Left ventricle myocardium superior (tissue), 1 donor: Measurements from ENCODE around the gene ANKFY1. TPM values are rescaled to one million over a fixed set of nuclear protein-coding genes. Genes with fewer than 3 reads are reported as not detected.
"Not testable (repeated sequence)": the region's sequence is repeated elsewhere in the genome, so short reads cannot be mapped to it uniquely, and the experiment has no call there.

ENCODE experiments used
- ATAC-seq: fragments of 200-7000 bp; cut with Tn5 transposase; one replicate; pipeline ENCODE4 v1.9.1; 2020; ENCODE audit warnings: mild to moderate bottlenecking, moderate library complexity
- DNase-seq: peaks from one replicate; pipeline ENCODE4 v3.0.0-alpha.2; 2020
- intact Hi-C: fragments of 100-400 bp; cut with micrococcal nuclease; formaldehyde crosslinking; loops from one replicate; pipeline ENCODE4 v1.11.0; 2022
- total RNA-seq: library from RNA; stranded (reverse); fragmentation: NEBNext Ultra II Directional; extraction: Animal tissue kit (Norgen Biotek cat#: 25700); gene quantifications from one replicate; pipeline ENCODE4 v1.2.1, GENCODE V29; 2021
- donor health status: DM: no; HTN: yes; CAD: no; lungs with severe emphysema.

ANKFY1 gene
- total RNA-seq, 1 donor from 2014 or later = 24.4 TPM

DNA sequence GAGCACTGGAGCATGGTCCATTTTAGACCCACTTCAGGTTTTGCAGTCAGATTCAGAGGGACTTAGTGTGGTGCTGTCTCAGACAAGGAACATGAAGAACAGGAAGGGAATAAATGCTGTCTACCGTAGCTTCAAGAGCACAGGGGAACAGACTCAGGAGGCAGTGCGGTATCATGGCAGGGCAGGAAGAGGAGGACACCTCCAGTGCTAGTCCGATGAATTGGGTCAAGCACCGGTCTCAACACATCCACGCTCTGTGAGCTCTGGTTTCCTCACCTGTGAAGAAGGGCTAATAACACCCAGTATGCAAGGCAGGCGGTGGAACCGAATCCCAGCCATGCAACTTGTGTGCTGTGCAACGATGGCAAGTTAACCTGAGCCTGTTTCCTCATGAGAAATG is 3.6 kb upstream of the ANKFY1 start:
- no peak for ATAC-seq
- DNase-seq = no peak
- intact Hi-C loops = no loop called here

DNA sequence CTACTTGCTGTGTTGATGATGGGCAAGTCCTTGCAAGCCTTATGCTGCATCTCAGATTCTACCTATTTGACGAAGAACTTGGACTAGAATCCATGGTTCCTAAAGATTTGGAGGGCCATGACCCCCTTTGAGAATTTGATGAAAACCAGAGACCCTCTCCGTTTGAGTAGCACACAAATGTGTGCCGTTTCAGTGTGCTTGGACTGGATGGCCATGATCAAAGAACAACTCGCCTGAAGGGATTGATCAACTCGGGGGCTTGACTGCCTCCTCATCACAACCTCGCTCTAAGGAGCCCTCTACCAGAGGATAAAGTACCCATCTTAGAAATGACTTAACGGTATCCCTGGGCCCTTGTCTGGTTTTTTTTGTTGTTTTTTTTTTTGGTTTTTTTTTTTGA is 2.8 kb upstream of the ANKFY1 start:
- ATAC-seq (no peak), DNase-seq (no peak)
- intact Hi-C loops = no loop called here

DNA sequence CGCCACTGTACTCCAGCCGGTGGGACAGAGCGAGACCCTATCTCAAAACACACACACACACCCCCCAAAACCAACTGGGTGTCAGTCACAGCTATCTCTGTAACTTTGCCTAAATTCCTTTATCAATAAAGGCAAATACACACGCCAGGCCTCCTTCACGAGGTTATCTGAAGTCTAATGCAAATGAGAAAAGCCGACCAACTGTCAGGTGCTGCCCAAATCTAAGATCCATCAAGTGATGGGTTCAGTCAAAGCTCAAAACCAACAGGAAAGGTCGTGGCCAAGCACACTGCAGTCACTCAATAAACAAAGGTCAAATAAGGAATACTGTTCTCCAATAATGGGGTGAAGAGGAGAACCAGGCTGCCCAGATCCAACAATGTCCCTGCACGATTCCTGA is 1.1 kb downstream of the ANKFY1 start:
- DNase-seq (no peak), ATAC-seq (no peak)
- intact Hi-C loops = no loop called here

DNA sequence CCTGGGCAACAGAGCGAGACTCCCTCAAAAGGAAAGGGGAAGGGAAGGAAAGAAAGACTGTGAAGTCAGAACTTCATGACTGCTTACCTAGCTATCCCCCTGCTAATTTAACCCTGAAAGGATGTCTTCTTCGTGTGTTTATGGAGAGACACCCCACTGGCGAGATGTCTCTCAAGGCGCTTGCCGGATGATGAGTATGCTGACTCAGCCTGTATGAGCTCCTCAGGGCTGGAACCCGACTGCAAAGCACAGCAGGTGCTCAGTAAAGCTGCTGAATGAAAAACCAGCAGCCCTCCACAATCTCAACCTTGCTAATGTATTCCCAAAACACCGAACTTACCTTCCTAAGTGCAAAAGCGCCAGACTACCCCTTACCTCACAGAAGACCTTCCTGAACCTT is 2.3 kb downstream of the ANKFY1 start:
- DNase-seq (no peak), ATAC-seq (no peak)
- intact Hi-C loops = no loop called here

DNA sequence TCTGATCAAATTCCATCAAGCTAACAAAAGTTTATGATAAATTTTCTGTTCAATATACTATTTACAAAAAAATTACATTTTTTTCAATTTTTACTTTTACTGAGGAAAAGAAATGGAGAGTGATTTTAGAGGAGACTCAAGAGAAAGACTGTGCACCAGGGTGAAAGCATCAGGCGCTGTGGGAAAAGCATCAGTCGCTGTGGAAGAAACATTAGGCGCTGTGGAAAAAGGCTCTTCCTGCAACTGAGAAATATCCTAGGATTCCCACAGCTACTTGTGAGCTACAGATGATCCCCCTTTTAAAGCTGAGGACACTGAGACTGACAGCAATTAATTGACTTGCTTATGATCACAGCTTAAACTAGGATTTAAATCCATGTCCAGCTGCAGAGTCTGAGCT is 4.9 kb downstream of the ANKFY1 start:
- no peak for ATAC-seq
- DNase-seq = no peak
- intact Hi-C loops = no loop called here

DNA sequence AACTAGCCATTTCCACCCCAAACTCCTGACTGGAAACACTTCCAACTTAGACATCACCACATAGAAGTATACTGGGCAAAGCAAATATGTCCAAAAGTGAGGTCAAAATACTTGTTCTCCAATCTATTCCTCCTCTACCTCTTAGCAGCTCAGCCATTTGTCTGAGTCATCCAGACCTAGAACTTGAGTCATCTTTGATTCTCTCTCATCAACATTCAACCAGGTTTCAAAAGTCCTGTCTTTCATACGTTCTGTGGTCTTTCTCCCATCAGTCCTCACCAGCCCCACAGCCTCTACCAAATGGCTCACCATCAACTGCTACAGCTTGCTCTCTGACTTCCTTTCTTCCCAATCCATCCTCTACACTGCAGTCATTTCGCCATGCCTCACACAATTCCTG is 6.8 kb downstream of the ANKFY1 start:
- DNase-seq (no peak), ATAC-seq (no peak)
- intact Hi-C loops = no loop called here

DNA sequence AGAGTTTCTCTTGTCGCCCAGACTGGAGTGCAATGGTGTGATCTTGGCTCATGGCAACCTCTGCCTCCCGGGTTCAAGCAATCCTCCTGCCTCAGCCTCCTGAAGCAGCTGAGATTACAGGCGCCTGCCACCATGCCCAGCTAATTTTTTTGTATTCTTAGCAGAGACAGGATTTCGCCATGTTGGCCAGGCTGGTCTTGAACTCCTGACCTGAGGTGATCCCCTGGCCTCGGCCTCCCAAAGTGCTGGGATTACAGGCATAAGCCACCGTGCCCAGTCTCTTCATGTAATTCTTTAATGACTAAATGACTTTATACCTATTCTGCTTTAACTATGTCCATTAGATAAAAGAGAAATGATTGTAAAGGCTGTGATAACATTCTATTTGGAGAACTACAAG is 8.5 kb downstream of the ANKFY1 start:
- intact Hi-C loops, ATAC-seq, DNase-seq: not testable (repeated sequence)

DNA sequence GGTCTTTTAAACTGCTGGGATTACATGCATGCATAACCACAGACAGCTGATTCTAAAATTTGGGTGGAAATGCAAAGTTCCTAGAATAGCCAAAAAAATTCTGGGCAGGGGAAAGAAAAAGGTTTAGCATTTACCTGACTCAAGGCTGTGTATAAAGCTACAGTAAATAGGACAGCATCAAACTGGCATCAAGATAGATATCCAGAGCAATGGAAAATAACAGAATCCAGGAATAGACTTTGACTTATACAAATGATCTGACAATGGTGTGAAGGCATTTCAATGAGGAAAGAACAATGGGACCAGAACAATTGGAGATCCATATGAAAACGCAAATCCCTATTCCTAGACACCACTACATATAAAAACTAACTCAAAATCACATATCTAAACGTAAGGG is 12.9 kb downstream of the ANKFY1 start:
- peak; percentile 33 for ATAC-seq
- intact Hi-C loops = no loop called here
- no peak for DNase-seq

DNA sequence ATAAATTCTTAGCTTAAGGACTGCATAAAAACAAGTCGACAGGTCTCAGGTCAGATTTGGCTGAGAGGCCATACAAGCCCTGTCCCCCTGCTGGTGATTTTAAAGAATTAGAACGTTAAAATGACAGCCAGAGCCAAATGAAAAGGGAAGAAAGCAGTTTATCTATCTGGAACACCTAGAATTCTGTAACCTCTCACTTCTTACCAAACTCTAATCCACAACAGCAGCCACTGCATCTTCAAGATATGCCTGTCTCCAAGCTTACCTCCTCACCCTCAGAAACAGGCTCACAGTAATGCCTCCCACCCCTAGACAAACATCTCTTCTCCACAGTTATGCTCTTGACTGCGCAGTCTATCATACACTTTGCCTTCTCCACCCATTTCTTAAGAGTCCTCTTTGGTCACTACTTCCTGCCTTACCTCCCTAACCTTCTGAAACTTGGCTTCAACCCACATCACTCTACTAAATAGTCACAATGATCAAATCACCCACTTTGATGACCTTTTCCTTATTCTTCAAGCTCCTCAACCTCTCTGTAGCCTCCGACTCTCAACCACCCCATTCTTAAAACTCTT is 14.2 kb downstream of the ANKFY1 start:
- intact Hi-C loops = no loop called here
- peak; percentile 25 for ATAC-seq
- DNase-seq = no peak

DNA sequence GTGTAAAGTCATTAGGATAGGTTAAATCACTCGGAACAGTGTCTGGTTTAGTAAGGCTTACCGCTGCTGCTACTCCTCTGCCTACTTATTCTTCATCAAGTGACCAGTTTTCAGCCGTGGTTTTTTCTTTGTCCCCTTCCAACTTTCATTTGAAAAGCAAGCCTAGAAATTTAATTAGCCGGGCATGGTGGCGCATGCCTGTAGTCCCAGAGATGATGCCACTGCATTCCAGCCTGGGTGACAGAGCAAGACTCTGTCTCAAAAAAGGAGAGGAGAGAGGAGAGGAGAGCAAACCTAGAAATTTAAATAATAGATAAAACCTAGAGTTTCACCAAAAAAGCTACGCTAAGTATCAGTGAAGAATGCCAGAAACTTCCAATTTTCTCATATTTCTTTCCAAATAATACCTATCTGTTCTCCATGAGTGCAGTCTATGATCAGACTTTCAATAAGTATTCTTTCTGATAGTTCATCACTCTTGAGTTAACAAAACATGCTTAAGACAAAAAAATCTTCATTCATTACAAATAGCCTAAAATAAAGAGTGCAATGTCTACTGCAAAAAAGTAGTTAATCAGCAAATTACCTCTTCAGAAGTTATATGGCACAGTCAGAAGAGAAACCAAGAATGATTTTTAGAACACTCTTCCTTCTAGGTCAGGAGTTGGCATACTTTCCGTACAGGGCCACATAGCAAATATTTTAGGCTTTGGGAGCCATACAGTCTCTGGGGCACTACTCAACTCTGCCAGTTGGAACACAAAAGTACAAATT is 15.1 kb downstream of the ANKFY1 start:
- peak; percentile 25 for ATAC-seq
- intact Hi-C loops = no loop called here
- DNase-seq = no peak

DNA sequence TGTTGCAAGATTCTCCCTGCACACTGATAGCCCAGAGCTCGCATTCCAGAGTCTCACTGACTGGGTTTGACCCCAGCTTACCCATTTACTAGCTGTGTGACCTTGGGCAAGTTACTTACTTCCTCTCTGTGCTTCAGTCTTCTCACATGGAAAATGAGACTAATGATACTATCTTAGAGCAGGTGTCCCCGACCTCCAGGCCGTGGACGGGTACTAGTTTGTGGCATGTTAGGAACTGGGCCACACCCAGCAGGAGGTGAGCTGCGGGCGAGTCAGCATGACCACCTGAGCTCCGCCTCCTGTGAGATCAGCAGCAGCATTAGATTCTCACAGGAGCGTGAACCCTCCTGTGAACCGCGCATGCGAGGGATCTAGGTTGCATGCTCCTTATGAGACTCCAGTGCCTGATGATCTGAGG is 15.8 kb downstream of the ANKFY1 start:
- peak; percentile 9 for ATAC-seq
- intact Hi-C loops = no loop called here
- no peak for DNase-seq

DNA sequence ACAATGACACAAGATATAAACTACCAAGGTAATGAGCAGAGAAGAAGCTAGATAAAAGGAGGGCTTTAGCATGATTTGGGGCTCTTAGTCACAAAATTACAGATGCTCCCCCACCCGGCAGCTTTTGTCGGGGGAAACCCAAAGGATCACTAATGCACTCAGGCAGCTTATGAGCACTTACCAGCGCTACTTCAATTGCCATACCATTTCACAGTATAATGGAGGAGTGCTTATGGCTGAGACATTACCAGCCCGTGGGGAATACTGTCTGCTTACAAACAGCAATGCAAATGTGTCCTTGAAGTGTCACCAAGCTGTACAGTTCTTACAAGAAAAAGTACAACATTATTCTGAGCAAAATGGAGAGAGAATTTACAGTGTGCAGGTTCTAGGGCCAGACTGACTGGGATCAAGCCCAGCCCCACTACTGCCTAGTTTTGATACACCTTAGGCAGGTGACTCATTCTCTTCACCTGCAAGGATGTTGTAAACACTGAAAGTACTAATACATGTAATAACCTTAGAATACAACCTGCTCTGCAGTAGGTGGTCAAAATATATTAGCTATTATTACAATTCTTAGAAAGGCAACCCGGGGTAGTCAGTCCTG is 16.3 kb downstream of the ANKFY1 start:
- ATAC-seq (no peak), DNase-seq (no peak)
- intact Hi-C loops = no loop called here

DNA sequence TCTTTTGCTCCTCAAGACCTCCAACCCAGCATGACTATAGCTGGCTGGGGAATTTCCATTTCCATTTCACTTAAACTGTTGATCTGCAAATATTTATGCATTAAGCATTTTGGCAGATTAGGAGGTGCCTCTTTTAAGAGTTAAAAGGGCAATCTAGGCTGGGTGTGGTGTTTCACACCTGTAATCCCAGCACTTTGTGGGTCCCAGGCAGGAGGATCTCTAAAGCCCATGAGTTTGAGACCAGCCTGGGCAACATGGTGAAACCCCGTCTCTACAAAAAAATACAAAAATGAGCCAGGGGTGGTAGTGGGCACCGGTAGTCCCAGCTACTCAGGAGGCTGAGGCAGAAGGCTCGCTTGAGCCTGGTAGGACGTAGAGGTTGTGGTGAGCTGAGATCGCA is 17.1 kb downstream of the ANKFY1 start:
- intact Hi-C loops = no loop called here
- no peak for ATAC-seq
- no peak for DNase-seq

DNA sequence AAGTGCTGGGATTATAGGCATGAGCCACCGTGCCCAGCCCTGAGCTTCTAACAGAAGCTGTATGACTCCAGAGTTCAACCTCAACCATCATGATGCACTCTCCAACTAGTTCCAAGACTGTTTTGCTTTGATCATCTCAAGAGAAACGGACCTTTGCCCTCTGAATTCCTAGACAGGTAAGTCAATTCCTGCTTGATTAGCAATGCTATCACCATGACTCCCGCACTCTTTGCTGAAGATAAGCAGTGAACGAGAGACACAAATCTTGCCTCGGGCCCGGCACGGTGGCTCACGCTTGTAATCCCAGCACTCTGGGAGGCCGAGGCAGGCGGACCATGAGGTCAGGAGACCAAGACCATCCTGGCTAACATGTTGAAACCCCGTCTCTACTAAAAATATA is 22.2 kb downstream of the ANKFY1 start:
- intact Hi-C loops = no loop called here

DNA sequence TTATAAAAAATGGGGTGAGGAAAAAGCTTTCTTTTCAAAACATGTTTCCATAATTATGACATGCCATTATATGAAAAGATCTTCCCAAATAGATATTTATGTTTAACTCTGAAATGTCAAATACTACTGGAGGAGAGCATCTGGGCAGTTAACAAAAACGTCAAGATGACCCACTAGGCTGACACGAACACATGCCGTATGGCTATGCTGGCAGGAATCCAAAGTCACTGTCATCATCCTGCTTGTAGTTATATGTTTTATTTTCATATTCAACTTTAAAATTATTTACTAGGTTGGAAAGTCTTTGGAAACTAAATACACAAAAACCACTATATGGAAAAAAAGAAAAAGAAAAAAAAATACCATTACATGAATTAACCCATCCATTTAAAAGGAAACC is 27.3 kb downstream of the ANKFY1 start:
- DNase-seq (no peak), ATAC-seq (no peak)
- intact Hi-C loops = no loop called here

More for the DNA sequence above, 22.2 kb downstream of the ANKFY1 start:
- DNase-seq = no peak
- ATAC-seq = no peak

DNA sequence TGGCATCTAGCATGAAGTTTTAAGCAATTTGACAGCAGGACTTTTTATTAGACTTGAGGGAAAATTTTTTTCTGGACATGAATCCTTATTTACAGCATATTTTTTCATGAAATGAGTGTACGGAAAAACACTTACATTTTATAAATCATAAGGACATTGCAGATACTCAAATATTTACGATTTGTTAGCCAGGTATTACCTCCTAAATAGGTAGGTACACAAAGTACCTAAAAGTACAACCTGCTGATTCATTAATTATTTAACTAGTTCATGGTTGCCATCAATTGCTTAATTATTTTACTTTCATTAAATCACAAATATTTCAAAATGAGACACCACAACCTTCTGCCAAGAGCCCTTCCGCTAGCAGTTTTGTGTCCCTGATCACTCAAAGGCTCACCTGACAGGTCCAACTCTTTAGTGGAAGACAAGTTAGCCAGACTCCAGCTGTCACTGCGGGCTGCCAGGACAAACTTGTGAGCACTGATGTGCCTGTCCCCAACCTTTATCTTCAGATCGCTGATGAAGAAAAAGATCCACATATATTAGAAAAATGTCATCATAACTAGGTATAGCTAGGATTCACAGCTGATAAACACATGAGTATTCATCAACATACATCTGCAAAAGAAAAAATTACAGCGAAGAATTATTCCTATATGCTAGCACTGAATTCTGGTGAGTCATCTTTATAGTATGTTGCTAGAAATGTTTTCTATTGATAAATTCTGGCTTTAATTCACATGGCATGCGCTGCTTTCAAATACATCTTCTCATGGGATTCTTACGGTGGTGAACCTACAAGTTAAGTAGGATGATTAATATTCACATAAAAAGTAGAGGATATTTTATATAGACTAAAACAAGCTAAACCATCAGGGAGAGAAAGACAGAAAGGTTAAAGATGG is 28.2 kb downstream of the ANKFY1 start:
- intact Hi-C loops = no loop called here
- ATAC-seq (no peak), DNase-seq (no peak)

DNA sequence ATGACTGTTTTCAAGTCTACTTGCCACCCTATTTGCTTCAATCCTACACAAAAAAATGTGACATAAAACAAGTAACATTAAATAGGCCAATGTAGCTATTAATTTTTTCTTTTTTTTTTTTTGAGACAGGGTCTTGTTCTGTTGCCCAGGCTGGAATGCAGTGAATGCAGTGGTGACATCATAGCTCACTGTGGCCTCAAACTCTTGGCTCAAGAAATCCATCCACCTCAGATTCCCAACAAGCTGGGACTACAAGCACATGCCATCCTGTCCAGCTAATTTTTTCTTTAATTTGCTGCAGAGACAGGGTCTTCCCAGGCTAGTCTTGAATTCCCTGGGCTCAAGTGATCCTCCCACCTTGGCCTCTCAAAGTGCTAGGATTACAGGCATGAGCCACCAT is 29.4 kb downstream of the ANKFY1 start:
- ATAC-seq = no peak
- no peak for DNase-seq
- intact Hi-C loops = no loop called here

DNA sequence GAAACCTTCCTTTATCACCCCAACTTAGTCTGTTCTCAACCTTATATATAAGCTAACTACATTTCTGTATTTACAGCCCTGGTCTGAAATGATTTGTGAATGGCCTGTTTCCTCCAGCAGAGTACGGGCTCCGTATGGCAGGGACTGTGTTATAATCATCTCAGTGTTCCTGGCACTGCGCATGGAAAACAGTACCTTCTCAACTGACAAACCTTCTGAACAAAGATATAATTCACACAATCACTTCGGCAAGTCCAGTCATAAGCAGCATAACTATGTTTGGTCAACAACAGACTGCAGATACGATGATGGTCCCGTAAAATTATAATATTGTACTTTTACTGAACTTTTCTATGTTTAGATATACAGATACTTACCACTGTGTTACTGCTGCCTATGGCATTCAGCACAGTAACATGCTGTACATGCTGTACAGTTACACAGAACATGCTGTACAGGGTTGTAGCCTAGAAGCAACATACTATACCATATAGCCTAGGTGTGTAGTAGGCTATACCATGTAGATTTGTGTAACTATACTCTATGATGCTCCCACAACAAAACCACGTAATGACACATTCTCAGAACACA is 30.0 kb downstream of the ANKFY1 start:
- peak; percentile 75 for ATAC-seq
- DNase-seq = no peak
- intact Hi-C loops = no loop called here

DNA sequence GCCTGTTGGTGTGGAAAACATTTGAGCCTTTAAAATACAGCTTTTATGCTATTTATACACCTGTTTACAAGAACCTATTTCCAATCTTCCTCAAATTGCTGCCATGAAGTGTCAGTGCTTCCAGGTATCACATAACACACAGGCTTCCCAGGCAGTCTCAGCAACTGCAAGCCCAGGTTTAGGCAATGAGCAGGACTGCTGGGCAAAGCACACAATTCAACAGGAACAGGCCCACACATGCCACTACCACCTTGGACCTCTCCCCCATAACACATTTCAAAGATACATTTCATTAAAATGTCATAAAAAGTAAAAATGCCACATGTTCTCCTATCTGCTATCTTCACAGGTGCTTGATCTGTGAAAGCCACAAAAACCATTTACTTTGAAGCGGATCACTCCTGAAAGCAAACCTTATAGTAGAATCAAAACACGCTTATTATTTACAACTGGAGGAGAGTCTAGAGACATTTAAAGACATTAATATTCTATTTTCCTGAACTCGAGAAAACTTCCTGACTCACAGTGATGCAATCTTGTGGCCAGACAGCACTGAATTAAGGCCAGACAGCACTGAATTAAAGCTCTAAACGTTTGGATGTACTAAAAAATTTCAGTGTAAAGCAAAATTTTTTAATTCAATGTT is 31.5 kb downstream of the ANKFY1 start:
- DNase-seq = no peak
- ATAC-seq = no peak
- intact Hi-C loops = no loop called here
